Measurements from ENCODE around the gene EPB41L1.

Gene EPB41L1

GRCh38 chr20:36252511-36252910 is 98.0 kb downstream of the EPB41L1 start:
- in situ Hi-C loops (cut with HindIII; ENCODE audit: low sequenced_read_pairs), result no loop called here

GRCh38 chr20:36253036-36253435 is 98.5 kb downstream of the EPB41L1 start:
- in situ Hi-C loops (cut with HindIII; ENCODE audit: low sequenced_read_pairs), result no loop called here

GRCh38 chr20:36254076-36254475 is 99.5 kb downstream of the EPB41L1 start:
- in situ Hi-C loops (cut with HindIII; ENCODE audit: low sequenced_read_pairs), result no loop called here

- in situ Hi-C loops (cut with HindIII; ENCODE audit: low sequenced_read_pairs), result no loop called here
These were observed 100.9 kb downstream of the EPB41L1 start for GRCh38 chr20:36255445-36255844.

- in situ Hi-C loops (cut with HindIII; ENCODE audit: low sequenced_read_pairs), result no loop called here
These were observed 104.9 kb downstream of the EPB41L1 start for GRCh38 chr20:36259177-36260061.

- in situ Hi-C loops (cut with HindIII; ENCODE audit: low sequenced_read_pairs), result no loop called here
These were observed 105.8 kb downstream of the EPB41L1 start for GRCh38 chr20:36260316-36260715.

GRCh38 chr20:36261389-36262105 is 107.0 kb downstream of the EPB41L1 start:
- in situ Hi-C loops (cut with HindIII; ENCODE audit: low sequenced_read_pairs), result no loop called here

GRCh38 chr20:36262440-36262839 is 107.9 kb downstream of the EPB41L1 start:
- in situ Hi-C loops (cut with HindIII; ENCODE audit: low sequenced_read_pairs), result no loop called here

- in situ Hi-C loops (cut with HindIII; ENCODE audit: low sequenced_read_pairs), result no loop called here
These were observed 110.1 kb downstream of the EPB41L1 start for GRCh38 chr20:36264426-36265246.

- in situ Hi-C loops (cut with HindIII; ENCODE audit: low sequenced_read_pairs), result no loop called here
These were observed 111.6 kb downstream of the EPB41L1 start for GRCh38 chr20:36266189-36266588.

GRCh38 chr20:36267605-36268381 is 113.3 kb downstream of the EPB41L1 start:
- in situ Hi-C loops (cut with HindIII; ENCODE audit: low sequenced_read_pairs), result no loop called here

GRCh38 chr20:36268440-36269342 is 114.2 kb downstream of the EPB41L1 start:
- in situ Hi-C loops (cut with HindIII; ENCODE audit: low sequenced_read_pairs), result no loop called here

GRCh38 chr20:36269507-36269906 is 115.0 kb downstream of the EPB41L1 start:
- in situ Hi-C loops (cut with HindIII; ENCODE audit: low sequenced_read_pairs), result no loop called here

- in situ Hi-C loops (cut with HindIII; ENCODE audit: low sequenced_read_pairs), result no loop called here
These were observed 116.5 kb downstream of the EPB41L1 start for GRCh38 chr20:36270744-36271638.

GRCh38 chr20:36271639-36272546 is 117.4 kb downstream of the EPB41L1 start:
- in situ Hi-C loops (cut with HindIII; ENCODE audit: low sequenced_read_pairs), result no loop called here

- in situ Hi-C loops (cut with HindIII; ENCODE audit: low sequenced_read_pairs), result no loop called here
These were observed 118.1 kb downstream of the EPB41L1 start for GRCh38 chr20:36272547-36273220.
